ENCODE measurements around the gene ANP32B.
A peak's percentile ranks its signal among the peaks of the same experiment; 100 is the strongest.
"Not testable (repeated sequence)": the region's sequence is repeated elsewhere in the genome, so short reads cannot be mapped to it uniquely, and the experiment has no call there.

Gene ANP32B

DNA sequence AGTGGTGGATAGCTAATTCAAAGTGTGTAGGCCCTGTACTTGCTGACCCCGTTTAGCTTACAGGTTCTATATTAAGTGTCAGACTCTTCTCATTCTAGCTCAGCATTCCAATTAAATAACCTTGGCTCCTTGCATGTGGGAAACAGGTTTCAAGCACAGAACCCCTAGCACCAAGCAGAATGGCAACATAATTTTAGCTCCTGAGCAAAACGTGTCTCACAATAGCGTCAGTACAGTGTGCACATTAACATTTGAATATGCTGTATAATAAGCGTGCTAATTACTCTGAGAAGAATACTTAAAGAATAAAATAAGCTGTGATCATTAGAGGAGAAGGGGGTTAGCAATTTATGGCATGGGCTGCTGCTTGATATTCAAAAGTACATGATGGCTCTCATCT lies 21.0 kb upstream of the ANP32B start:
- DNase-seq, result no peak
- intact Hi-C loops (cut with DNase I), result no loop called here

DNA sequence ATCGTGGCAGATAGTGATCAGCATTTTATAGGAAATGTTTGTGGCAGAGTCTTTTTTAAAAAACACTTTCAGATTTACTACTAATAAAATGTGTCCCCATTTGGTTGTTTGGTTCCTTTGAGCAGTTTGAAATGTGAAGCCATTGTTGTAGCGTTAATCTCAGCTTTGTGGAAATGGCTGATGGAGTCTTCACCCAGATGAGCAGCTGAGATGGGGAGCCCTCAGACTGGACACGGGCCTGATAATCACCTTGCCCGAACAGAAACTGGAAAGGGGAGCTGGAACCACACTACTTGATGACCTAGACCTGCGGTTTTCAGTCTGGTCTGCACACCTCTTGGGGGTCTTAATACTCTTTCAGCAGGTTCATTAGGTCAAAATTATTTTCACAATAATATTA lies 20.6 kb upstream of the ANP32B start:
- intact Hi-C loops (cut with DNase I), result no loop called here

DNA sequence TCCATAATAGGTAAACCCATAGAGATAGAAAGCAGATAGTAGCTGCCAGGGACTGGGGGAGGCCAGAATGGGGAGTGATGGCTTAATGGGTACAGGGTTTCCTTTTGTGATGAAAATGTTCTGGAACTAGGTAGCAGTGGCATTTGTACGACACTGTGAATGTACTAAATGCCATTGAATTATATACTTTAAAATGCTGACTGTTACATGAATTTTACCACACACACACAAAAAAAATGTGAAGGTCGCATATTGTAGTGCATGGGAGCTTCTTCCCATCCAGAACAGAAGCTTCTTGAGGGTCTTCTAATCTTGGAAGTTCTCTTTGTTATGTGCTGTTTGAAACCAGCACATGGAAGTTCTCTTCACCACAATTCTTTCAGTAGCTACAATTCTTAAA lies 19.9 kb upstream of the ANP32B start:
- intact Hi-C loops (cut with DNase I), result no loop called here

More for the DNA sequence above, 20.6 kb upstream of the ANP32B start:
- DNase-seq, result no peak

DNA sequence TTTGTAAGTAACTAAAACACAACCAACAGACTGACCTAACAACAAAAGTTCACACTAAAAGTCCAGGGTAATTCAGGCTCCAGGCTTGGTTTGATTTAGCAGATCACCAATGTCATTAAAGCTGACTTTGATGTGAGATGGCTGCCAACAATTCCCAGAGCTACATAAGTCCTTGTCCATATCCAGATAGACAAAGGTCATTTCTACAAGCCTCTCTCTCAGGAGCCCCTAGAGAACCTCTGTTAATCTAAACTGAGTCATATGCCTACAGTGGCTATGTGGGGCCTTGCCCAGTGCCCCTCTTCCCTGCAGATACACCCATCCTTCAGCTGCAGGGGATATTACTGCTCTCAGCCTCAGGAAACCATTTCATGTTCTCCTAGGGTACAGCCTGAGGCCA lies 18.2 kb upstream of the ANP32B start:
- no peak for DNase-seq
- intact Hi-C loops (cut with DNase I), result no loop called here

More for the DNA sequence above, 19.9 kb upstream of the ANP32B start:
- DNase-seq, result no peak

DNA sequence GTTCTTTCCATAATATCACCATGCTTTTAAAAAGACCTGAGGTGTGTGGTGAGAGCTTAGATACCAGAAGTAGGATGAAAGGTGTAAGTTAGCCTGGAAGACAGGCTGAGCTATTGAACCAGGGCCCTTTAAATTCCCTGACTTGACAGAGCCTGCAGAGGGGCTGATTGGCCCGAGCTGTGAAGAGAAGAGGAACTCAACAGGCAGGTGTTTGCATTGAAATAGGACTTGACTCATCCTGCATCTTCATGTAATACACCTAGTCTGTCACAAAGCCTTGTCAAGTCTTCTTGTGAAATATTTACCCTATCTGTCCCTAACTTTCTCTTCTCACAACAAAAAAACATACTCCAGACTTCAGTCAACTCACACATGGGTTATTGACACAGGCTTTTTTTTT lies 16.6 kb upstream of the ANP32B start:
- intact Hi-C loops (cut with DNase I), result no loop called here
- no peak for DNase-seq

DNA sequence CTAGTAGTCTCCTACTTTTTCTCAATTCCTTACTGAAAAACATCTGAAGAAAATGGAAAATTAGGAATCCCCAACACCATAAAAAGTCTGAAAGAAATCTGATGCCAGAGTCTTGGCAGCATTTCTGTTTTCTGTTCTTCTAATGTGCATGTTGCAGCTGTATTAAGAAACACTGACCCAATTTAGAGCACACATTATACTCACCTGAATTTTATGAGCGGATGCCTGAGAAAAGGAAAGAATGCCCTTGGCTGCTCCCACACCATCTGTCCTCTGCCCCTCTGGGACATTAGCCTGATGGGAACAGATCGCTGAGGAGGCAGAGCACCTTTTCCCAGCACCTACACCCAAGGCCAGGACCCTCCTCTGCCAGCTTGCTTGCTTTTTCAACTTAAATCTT lies 14.1 kb upstream of the ANP32B start:
- no peak for DNase-seq
- intact Hi-C loops (cut with DNase I), result no loop called here

DNA sequence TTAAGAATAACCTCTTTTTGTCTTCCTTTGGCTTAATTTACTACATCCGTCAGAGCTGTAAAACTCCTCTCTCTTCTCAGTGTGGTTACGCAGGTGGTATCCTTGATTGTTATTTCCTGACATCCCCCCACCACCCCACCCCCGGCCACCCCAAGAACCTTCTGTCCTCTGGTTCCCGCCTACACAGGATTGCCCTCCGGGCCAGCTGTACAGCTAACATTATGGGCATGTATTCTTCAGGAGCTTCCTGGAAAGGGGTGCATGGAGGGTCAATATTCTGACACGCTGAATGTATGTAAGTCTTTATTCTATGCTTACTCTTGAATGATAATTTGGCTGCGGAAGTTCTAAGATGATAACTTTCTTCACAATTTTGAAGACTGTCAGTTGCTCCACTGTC lies 13.0 kb upstream of the ANP32B start:
- DNase-seq, result no peak
- intact Hi-C loops (cut with DNase I), result no loop called here

DNA sequence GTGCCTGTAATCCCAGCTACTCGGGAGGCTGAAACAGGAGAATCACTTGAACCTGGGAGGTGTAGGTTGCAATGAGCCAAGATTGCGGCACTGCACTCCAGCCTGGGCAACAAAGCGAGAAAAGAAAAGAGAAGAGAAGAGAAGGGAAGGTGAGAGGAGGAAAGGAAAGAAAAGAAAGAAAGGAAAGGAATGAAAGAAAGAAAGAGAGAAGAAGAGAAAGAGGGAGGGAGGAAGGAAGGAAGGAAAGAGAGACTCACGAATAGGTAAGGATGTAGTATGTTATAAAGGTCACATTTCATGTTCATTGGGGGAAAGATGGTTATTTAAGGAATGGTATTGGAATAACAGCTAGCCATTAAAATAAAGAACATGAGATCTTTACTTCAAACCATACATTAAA lies 10.4 kb upstream of the ANP32B start:
- intact Hi-C loops (cut with DNase I), result no loop called here

DNA sequence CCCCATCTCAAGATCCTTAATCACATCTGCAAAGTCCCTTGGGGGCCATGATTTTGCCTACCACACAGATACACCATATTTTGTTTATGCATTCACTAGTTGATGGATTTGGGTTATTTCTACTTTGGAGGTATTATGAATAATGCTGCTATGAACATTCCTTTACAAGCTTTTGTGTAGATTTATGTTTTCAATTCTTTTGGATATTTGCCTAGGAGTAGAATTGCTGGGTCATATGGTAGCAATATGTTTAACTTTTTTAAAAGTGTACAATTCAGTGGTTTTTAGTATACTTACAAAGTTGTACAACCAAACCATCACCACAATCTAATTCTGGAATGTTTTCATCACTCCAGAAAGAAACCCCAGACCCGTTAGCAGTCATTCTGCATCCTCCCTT lies 7.8 kb upstream of the ANP32B start:
- no peak for DNase-seq
- intact Hi-C loops (cut with DNase I), result no loop called here

More for the DNA sequence above, 10.4 kb upstream of the ANP32B start:
- DNase-seq, result no peak

DNA sequence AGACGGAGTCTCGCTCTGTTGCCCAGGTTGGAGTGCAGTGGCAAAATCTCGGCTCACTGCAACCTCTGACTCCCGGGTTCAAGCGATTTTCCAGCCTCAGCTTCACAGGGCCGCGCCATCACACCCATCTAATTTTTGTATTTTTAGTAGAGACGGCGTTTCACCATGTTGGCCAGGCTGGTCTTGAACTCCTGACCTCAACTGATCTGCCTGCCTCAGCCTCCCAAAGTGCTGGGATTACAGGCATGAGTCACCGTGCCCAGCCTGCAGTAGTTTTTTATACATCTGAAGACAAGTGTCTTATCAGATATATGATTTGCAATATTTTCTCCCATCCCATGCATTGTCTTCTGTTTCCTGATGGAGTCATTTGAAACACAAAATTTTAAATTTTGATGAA lies 6.5 kb upstream of the ANP32B start:
- intact Hi-C loops (cut with DNase I); DNase-seq: not testable (repeated sequence)

DNA sequence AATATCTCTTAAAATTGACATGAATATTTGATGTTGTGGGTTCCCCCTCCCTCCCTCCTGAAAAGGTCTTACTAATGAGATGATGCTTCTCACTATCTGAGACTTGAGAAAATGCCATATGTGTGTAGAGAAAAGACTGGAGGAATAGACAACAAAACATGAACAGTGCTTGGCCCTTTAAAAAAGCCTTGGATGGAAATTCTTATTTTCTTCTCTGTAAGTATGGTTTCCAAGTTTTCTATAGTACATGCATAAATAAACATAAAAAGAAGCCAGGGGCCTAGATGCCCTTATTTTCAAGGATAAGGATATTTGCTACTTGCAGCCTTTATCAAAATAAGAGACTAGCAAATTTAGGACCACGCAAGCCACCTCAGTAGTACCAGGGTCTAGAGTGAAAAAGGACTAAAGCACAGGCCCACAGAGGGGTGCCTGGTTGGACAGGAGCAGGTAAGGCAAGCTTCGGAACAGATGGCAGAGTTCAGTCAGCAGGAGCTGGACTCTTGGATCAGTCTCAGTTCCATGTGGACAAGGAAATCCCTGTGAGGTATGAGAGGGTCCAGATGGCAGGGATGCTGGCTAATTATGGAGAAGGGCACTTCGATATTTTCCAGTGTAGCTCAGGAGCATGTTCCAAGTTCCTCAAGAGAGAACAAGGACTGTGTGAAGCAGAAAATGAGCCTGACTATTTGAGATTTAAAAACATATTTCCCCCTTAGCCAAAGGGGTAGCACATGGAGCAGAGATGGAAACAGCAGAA lies 4.6 kb upstream of the ANP32B start:
- DNase-seq, result no peak
- intact Hi-C loops (cut with DNase I), result no loop called here

DNA sequence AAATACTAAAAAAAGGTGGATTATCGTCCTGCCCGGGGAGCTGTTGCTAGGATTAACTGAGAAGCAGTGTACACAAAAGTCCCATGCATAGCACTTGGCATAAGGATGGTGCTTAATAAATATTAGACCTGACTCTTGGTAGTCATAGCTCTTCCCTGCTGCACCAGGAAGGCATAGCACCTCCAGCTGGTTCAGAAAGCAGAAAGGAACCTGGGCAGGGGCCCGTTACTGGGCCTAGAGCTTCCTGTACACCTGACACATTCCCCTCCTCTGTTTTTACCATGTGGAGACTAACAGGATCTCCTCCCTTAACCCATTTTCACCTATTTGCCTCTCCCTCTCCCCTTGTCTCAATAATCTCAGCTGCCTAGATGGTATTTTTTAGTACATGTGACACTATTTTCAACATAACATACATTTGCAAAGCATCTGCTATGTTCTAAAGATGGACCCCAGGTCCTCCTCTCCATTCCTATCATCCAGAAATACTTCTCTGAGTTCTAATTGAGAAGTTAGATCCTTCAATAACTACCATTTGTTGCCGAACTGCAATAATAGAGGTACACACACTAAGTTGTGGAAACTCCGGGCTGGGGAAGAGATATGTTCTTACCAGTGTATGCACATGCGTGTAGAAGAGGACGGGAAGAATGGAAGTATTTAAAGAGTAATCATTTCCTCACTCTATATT lies 3.2 kb upstream of the ANP32B start:
- intact Hi-C loops (cut with DNase I), result loop anchor here (10.0 kb wide), 1 partner anchor 345 kb away; the partner anchor contains the start of genes NCBP1 and TSTD2
- DNase-seq, result no peak

DNA sequence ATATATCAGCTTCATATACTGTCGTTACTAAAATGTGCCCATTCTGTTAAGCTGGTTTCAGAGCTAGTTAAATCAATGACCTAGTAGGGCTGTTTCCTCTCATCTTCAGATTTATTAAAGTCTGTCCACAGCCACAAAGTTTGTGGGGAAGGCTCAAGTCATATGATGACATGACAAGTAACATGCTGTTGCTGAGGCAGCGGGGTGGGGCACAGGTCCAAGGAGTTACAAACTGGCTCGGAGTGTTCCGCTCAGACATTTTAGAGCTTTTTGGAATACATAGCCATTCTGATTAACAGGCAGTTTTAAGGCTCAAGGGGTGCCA lies 2.7 kb upstream of the ANP32B start:
- DNase-seq, result peak in 2 of 10 donors; percentile 34 to 35
- intact Hi-C loops (cut with DNase I), result loop anchor here (10.0 kb wide), 1 partner anchor 346 kb away; the partner anchor contains the start of genes NCBP1 and TSTD2

DNA sequence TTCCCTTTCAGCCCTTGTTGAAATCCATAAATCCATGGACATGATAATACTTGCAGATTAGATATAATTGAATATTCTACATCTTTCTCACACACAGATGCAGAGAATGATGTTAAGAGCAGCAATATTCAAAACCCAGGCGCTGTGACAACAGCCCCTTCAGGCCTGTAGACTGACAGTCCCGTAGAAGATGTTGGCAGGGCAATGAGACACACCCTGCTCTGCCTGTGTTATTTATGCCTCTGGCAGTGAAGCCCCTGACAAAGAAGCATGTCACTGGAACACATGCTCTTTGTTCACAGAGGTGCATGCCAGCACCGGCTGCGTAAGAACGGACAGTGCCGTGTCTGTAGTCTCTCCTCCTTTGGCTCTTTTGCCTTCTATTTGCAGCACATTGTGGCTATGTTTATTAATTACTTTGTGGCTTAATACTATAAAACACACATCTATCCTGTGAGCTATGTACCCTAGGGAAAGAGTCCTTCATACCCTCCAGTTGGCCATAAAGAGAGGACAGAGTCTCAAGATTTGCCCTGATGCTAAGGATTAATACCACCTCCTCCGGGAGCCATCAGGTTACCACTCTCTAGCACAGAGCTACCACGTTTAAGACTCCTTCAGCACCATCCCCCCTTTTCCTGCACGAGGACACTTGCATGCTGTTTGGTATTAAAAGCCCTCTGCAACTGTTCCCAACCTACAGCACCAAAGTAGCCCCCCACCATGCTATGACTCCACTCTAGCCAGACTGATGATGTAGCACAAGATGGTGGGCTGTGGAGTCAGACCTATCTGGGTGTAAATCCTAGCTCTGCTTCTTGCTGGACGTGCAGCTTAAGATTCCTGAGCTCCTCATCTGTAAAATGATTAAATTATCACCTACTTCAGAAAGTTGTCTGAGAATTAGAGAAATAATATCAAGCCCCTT lies 2.0 kb upstream of the ANP32B start:
- intact Hi-C loops (cut with DNase I), result loop anchor here (10.0 kb wide), 1 partner anchor 346 kb away; the partner anchor contains the start of genes NCBP1 and TSTD2
- peak in 7 of 10 donors; percentile 23 to 94 (median 54) for DNase-seq

DNA sequence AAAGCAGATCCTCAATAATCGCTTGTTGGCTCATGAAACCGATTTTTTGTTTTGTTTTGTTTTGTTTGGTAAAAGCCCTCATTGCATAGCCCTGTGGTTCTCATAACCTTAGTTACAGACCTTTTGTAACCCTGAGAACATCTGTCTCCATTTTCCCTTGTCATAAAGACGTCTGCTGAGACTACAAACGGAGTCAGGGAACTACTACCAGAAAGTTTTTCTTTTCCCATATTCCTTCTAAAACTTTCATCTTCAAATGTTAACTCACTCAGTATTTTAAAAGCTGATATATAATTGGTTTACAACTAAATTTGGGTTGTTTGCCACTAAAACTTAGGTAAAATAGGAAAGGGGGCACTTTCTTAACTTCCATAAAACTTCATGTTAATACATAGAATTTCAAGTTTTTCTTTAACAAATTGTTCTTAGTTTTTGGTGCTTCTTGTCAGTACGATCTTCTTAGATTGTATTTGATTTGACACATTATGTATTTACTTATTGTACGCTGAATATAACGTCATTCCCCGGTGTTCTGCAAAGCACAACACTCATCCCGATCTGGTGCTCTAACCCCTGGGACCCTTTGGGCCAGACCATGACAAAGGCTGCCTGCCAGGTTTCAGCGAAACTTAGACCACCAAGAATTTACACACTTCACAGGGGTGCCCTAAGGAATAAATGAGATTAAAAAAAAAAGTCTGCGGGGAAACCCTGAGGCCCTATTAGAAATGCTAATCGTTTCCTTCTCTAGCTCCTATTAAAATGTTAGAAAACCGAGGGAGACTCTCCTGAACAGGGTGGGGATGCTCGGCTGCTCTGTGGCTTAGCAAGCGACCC lies 1.1 kb upstream of the ANP32B start:
- DNase-seq, result no peak
- intact Hi-C loops (cut with DNase I), result loop anchor here (2.0 to 10.0 kb wide), 4 partner anchors 53 to 347 kb away; partner anchors contain the start of genes NCBP1, TBC1D2, TRMO and TSTD2

DNA sequence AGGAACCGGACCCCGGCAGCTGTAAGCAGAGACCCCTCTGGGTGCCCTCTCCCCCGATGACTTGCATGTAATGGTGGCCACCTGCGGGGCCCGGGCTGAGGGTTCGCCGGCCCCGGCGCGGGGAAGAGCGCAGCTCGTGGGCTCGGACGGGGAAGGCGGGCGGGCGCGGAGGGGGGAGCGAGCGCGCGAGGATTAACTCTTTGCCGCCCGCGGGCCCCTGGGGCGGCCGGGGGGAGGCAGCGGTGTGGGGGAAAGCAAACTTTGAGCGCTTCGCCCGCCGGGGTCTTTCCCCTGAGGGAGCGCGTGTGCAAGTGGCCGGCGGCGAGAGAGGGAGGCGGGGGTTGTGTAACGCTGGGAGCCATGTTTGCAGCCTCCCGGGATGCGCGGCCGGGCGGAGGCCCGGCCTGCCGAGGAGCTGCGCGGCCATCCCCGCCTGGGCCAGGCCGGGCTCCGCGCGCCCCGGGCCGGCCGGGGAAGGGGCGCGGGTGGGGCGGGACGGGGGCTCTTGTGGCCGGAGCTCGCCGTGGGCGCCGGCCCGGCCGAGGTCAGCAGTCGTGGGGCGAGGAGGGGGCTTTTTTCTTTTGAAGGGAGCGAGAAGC lies 547 bp downstream of the ANP32B start:
- peak; percentile 36 to 93 (median 55) for DNase-seq
- intact Hi-C loops (cut with DNase I), result loop anchor here (2.0 to 10.0 kb wide), 4 partner anchors 51 to 349 kb away; partner anchors contain the start of genes NCBP1, TBC1D2, TRMO and TSTD2

DNA sequence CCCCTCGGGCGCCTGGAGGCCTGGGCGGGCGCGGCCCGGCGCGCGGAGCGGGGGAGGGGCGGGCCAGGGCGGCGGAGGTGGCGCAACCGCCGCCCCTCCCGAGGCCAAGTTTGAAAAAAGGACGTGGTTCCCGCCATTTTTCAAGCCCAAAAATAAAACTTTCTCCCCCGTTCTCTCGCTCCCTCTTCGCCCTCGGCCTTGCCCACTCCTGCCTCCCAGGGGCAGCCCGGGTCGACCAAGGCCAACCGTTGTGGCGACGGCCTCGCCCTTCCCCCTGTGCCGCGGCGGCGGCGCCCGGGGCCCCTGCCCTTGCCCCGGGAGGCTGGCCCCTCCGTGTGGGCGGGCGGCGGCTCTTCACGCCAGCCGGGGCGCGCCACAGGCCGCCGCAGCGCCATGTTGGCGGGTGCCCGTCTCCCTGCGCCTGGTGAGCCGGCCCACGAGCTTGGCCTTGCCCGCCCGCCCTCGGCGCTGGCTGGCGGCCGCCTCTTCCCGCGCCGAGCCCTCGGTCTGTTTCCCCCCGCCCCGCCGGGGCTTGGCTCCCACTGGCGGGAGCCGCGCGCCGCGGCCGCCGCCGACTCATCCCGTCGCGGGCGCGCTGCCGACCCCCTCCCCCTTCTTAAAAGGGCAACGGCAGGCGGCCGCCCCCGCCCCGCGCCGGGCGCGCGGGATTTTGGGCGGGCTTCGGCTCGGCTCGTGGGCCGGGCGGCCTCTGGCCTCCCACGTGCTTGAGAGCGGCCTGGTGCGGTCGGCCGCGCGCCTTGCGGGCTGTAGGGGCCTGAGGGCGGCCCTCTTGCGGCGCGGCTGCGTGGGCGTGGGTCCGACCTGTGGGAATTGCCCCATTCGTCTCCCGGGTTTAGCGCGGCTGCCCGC lies 1.3 kb downstream of the ANP32B start:
- intact Hi-C loops (cut with DNase I), result loop anchor here (10.0 kb wide), 1 partner anchor 350 kb away; the partner anchor contains the start of genes NCBP1 and TSTD2
- DNase-seq, result peak; percentile 55 to 96 (median 66)

All from posterior cingulate gyrus (tissue), 11 donors.